Adrenal gland (tissue), 5 donors: ENCODE results near the gene PANX2.
A peak's percentile ranks its signal among the peaks of the same experiment; 100 is the strongest.

ENCODE experiments used
- CTCF ChIP-seq, 6 experiments: fragments of 450-650 bp in 4 of 6; fragments of 200-600 bp in 2 of 6; sonication (generic) in 1 of 6; IDR thresholded peaks; 1 replicate in 5 of 6; 2 replicates in 1 of 6; pipeline versions ENCODE4 v1.5.1 to v1.8.0; 2016 to 2021; ENCODE audit warnings: antibody characterized with exemption in 6 of 6, mild to moderate bottlenecking in 2 of 6, moderate library complexity in 1 of 6
- POLR2A ChIP-seq, 2 donors: fragments of 450-650 bp; IDR thresholded peaks; one replicate each; pipeline ENCODE4 v1.6.1; 2017; ENCODE audit warnings: antibody characterized with exemption in 2 of 2, mild to moderate bottlenecking in 2 of 2, moderate library complexity in 1 of 2
- donor health status: DM: no; HTN: no; CAD: no.

- TF ChIP-seq POLR2A (IDR thresholded peaks at IDR 0.05) (no peak), CTCF (IDR thresholded peaks at IDR 0.05) (peak in 2 of 6 experiments; percentile 4 to 9)
Measured at GRCh38 chr22:50221410-50222300, 51.1 kb downstream of the PANX2 start.
